ENCODE measurements around the gene IFNGR1. TPM values are rescaled to one million over a fixed set of nuclear protein-coding genes. Genes with fewer than 3 reads are reported as not detected.
A peak's percentile ranks its signal among the peaks of the same experiment; 100 is the strongest.

Gene IFNGR1
- polyA plus RNA-seq (2013, experiment 1 of 4), result 30.8 TPM
- 31.0 TPM for polyA plus RNA-seq (2013, experiment 2 of 4)
- 29.4 TPM for polyA plus RNA-seq (2013, experiment 3 of 4)
- 30.6 TPM for polyA plus RNA-seq (2013, experiment 4 of 4)

GRCh38 chr6:137218917-137219663 is at the start of gene IFNGR1:
TSS of gene IFNGR1 (minus strand) at chr6:137219385. CDS start at chr6:137219327, 58 bp downstream.
- H3K4me3 ChIP-seq (ENCODE audit: insufficient read depth, low read depth, low read length), result peak within 1 kb of the TSS; percentile 83
- 0 to 1% methylated on average over 64 of the region's 64 CpGs for WGBS, 2 experiments
- no peaks in the 10 kb centered on the region for H3K36me3 ChIP-seq (ENCODE audit: control insufficient read depth, insufficient read depth, low read length)
- no peaks in the 10 kb centered on the region for H3K27me3 ChIP-seq (ENCODE audit: control insufficient read depth, insufficient read depth, low read length, poor library complexity, severe bottlenecking)
- H3K9me3 ChIP-seq (ENCODE audit: control insufficient read depth, low read length), result no peaks in the 10 kb centered on the region
- H3K4me1 ChIP-seq (ENCODE audit: control insufficient read depth, insufficient read depth, low read length), result peaks cover 7% of the 10 kb centered on the region
- H3K27ac ChIP-seq (ENCODE audit: insufficient read depth, low read depth, low read length, poor library complexity, severe bottlenecking), result peak within 1 kb of the TSS; percentile 78

- no peaks in the 10 kb centered on the region for H3K4me1 ChIP-seq (ENCODE audit: control insufficient read depth, insufficient read depth, low read length)
- WGBS, 2 experiments, result 96 to 99% methylated on average over 2 of the region's 3 CpGs
- H3K9me3 ChIP-seq (ENCODE audit: control insufficient read depth, low read length), result no peaks in the 10 kb centered on the region
- H3K27ac ChIP-seq (ENCODE audit: insufficient read depth, low read depth, low read length, poor library complexity, severe bottlenecking), result no peak overlapping the region
- no peak overlapping the region for H3K4me3 ChIP-seq (ENCODE audit: insufficient read depth, low read depth, low read length)
- no peaks in the 10 kb centered on the region for H3K36me3 ChIP-seq (ENCODE audit: control insufficient read depth, insufficient read depth, low read length)
- no peaks in the 10 kb centered on the region for H3K27me3 ChIP-seq (ENCODE audit: control insufficient read depth, insufficient read depth, low read length, poor library complexity, severe bottlenecking)
Measured at GRCh38 chr6:137268911-137269310, 49.7 kb upstream of the IFNGR1 start.

- no peaks in the 10 kb centered on the region for H3K27me3 ChIP-seq (ENCODE audit: control insufficient read depth, insufficient read depth, low read length, poor library complexity, severe bottlenecking)
- H3K27ac ChIP-seq (ENCODE audit: insufficient read depth, low read depth, low read length, poor library complexity, severe bottlenecking), result no peak overlapping the region
- H3K4me3 ChIP-seq (ENCODE audit: insufficient read depth, low read depth, low read length), result no peak overlapping the region
- no peaks in the 10 kb centered on the region for H3K4me1 ChIP-seq (ENCODE audit: control insufficient read depth, insufficient read depth, low read length)
- 94 to 96% methylated on average over 4 of the region's 4 CpGs for WGBS, 2 experiments
- no peaks in the 10 kb centered on the region for H3K36me3 ChIP-seq (ENCODE audit: control insufficient read depth, insufficient read depth, low read length)
- no peaks in the 10 kb centered on the region for H3K9me3 ChIP-seq (ENCODE audit: control insufficient read depth, low read length)
Measured at GRCh38 chr6:137266309-137266586, 47.1 kb upstream of the IFNGR1 start.

DNA sequence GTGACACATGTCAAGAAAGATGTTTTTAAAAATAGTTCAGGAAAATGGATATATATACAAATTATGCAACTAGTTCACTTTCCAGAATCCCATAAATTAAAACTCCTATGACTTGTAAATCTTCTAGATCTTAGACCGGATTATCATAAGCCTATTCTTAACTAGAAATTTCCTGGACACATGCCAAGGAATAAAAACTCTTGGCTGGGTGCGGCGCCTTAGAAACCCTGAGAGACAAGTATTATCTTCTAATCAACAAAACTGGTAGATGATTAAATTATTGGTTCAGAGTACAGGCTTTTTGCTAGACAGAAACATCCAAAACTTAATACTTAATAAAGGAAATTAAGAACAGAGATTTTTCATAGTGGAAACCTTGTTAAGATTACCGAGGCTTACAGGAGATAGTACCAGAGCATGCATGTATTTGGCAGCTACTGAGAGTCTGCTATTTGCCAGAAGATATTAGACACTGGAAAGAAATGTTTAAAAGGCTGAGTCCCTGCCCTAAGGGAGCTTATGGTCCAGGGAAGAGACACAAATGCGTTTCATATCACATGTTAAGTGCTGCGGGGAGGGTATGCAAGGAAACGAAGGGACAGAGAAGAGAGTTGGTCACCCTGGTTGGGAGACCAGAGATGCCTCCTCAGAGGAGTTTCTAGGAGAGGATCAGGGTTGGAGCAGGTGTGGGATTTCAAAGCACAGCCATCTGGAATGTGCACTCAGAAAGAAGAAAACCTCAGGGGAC is 46.5 kb upstream of the IFNGR1 start:
- Histone ChIP-seq H3K36me3 (ENCODE audit: control insufficient read depth, insufficient read depth, low read length) (no peaks in the 10 kb centered on the region), H3K27ac (ENCODE audit: insufficient read depth, low read depth, low read length, poor library complexity, severe bottlenecking) (no peak overlapping the region), H3K4me3 (ENCODE audit: insufficient read depth, low read depth, low read length) (no peak overlapping the region), H3K4me1 (ENCODE audit: control insufficient read depth, insufficient read depth, low read length) (no peaks in the 10 kb centered on the region), H3K27me3 (ENCODE audit: control insufficient read depth, insufficient read depth, low read length, poor library complexity, severe bottlenecking) (no peaks in the 10 kb centered on the region), H3K9me3 (ENCODE audit: control insufficient read depth, low read length) (no peaks in the 10 kb centered on the region)
- WGBS, 2 experiments, result 95 to 97% methylated on average over 7 of the region's 7 CpGs

DNA sequence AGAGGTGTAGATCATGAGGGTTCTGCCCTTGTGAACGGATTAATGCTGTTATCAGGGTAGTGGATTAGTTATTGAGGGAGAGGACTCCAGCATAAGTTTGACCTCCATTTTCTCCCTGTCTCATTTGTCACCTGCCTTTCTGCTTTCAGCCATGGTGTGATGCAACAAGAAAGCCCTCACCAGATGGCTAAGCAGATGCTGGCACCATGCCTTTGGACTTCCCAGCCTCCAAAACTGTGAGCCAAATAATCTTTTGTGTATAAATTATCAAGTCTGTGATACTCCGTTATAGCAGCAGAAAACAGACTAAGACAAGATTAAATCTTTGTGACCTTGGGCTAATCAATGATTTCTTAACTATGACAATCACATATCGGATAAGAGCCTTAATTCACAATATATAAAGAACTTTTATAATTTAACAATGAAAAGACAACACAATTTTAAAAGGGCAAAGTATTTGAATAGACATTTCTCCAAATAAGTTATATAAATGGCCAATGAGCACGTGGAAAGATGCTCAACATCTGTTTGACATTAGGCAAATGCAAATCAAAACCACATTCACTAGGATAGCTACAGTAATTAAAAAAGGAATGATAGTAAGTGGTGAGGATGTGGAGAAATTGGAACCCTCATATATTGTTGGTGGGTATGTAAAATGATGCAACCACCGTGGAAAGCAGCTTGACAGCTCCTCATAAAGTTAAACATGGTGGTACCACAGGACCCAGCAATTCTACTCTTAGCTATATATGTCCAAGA is 45.3 kb upstream of the IFNGR1 start:
- Histone ChIP-seq H3K9me3 (ENCODE audit: control insufficient read depth, low read length) (no peaks in the 10 kb centered on the region), H3K36me3 (ENCODE audit: control insufficient read depth, insufficient read depth, low read length) (no peaks in the 10 kb centered on the region), H3K27me3 (ENCODE audit: control insufficient read depth, insufficient read depth, low read length, poor library complexity, severe bottlenecking) (no peaks in the 10 kb centered on the region), H3K4me1 (ENCODE audit: control insufficient read depth, insufficient read depth, low read length) (no peaks in the 10 kb centered on the region), H3K4me3 (ENCODE audit: insufficient read depth, low read depth, low read length) (no peak overlapping the region), H3K27ac (ENCODE audit: insufficient read depth, low read depth, low read length, poor library complexity, severe bottlenecking) (no peak overlapping the region)
- 75 to 92% methylated on average over 3 to 4 of the region's 5 CpGs for WGBS, 2 experiments

- Histone ChIP-seq H3K27me3 (ENCODE audit: control insufficient read depth, insufficient read depth, low read length, poor library complexity, severe bottlenecking) (no peaks in the 10 kb centered on the region), H3K27ac (ENCODE audit: insufficient read depth, low read depth, low read length, poor library complexity, severe bottlenecking) (no peak overlapping the region), H3K4me3 (ENCODE audit: insufficient read depth, low read depth, low read length) (no peak overlapping the region), H3K4me1 (ENCODE audit: control insufficient read depth, insufficient read depth, low read length) (no peaks in the 10 kb centered on the region), H3K36me3 (ENCODE audit: control insufficient read depth, insufficient read depth, low read length) (no peaks in the 10 kb centered on the region), H3K9me3 (ENCODE audit: control insufficient read depth, low read length) (no peaks in the 10 kb centered on the region)
Measured at GRCh38 chr6:137261761-137262160, 42.6 kb upstream of the IFNGR1 start.

DNA sequence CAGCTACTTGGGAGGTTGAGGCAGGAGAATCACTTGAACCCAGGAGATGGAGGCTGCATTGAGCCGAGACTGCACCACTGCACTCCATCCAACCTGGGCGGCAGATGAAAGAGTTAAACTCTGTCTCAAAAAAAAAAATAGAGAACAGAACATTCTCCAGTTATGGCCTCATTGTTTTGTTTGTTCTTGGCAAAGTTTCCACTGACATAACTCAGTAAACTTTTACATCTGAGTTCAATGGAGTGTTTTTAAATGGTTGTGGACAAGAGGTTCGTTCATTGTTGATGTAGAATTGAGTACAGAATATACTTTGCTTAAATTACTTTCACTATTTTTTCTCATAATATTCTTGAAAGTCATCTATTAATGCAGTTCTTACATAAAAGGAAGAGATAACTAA is 42.2 kb upstream of the IFNGR1 start:
- Histone ChIP-seq H3K27me3 (ENCODE audit: control insufficient read depth, insufficient read depth, low read length, poor library complexity, severe bottlenecking) (no peaks in the 10 kb centered on the region), H3K4me3 (ENCODE audit: insufficient read depth, low read depth, low read length) (no peak overlapping the region), H3K9me3 (ENCODE audit: control insufficient read depth, low read length) (no peaks in the 10 kb centered on the region), H3K27ac (ENCODE audit: insufficient read depth, low read depth, low read length, poor library complexity, severe bottlenecking) (no peak overlapping the region), H3K36me3 (ENCODE audit: control insufficient read depth, insufficient read depth, low read length) (no peaks in the 10 kb centered on the region), H3K4me1 (ENCODE audit: control insufficient read depth, insufficient read depth, low read length) (no peaks in the 10 kb centered on the region)
- 97% methylated on average over 2 of the region's 3 CpGs for WGBS, 2 experiments

GRCh38 chr6:137260217-137260616 is 41.0 kb upstream of the IFNGR1 start:
- H3K27me3 ChIP-seq (ENCODE audit: control insufficient read depth, insufficient read depth, low read length, poor library complexity, severe bottlenecking), result no peaks in the 10 kb centered on the region
- H3K9me3 ChIP-seq (ENCODE audit: control insufficient read depth, low read length), result no peaks in the 10 kb centered on the region
- 90 to 93% methylated on average over 5 to 6 of the region's 6 CpGs for WGBS, 2 experiments
- H3K27ac ChIP-seq (ENCODE audit: insufficient read depth, low read depth, low read length, poor library complexity, severe bottlenecking), result no peak overlapping the region
- H3K36me3 ChIP-seq (ENCODE audit: control insufficient read depth, insufficient read depth, low read length), result no peaks in the 10 kb centered on the region
- H3K4me3 ChIP-seq (ENCODE audit: insufficient read depth, low read depth, low read length), result no peak overlapping the region
- H3K4me1 ChIP-seq (ENCODE audit: control insufficient read depth, insufficient read depth, low read length), result no peaks in the 10 kb centered on the region

GRCh38 chr6:137259349-137259748 is 40.2 kb upstream of the IFNGR1 start:
- Histone ChIP-seq H3K4me1 (ENCODE audit: control insufficient read depth, insufficient read depth, low read length) (no peaks in the 10 kb centered on the region), H3K4me3 (ENCODE audit: insufficient read depth, low read depth, low read length) (no peak overlapping the region), H3K9me3 (ENCODE audit: control insufficient read depth, low read length) (no peaks in the 10 kb centered on the region), H3K27ac (ENCODE audit: insufficient read depth, low read depth, low read length, poor library complexity, severe bottlenecking) (no peak overlapping the region), H3K36me3 (ENCODE audit: control insufficient read depth, insufficient read depth, low read length) (no peaks in the 10 kb centered on the region), H3K27me3 (ENCODE audit: control insufficient read depth, insufficient read depth, low read length, poor library complexity, severe bottlenecking) (no peaks in the 10 kb centered on the region)

DNA sequence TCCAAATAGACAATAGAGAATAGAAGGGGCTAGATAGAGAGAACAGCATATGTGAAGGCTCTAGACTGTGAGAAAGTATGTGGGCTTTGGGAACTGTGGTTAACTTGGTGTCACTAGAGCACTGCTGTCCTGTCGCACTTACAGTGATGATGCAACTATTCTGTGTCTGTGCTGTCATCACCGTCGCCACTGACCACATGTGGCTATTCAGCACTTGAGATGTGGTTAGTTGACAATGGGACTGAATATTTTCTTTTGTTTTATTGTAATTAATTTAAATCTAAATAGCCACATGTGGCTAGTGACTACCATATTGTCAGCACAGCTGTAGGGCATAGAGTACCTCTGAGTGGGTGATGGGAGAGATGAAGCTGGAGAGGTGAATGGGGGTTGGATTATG is 39.0 kb upstream of the IFNGR1 start:
- no peak overlapping the region for H3K27ac ChIP-seq (ENCODE audit: insufficient read depth, low read depth, low read length, poor library complexity, severe bottlenecking)
- no peaks in the 10 kb centered on the region for H3K4me1 ChIP-seq (ENCODE audit: control insufficient read depth, insufficient read depth, low read length)
- WGBS, 2 experiments, result 84 to 85% methylated on average over 3 of the region's 3 CpGs
- no peaks in the 10 kb centered on the region for H3K9me3 ChIP-seq (ENCODE audit: control insufficient read depth, low read length)
- H3K36me3 ChIP-seq (ENCODE audit: control insufficient read depth, insufficient read depth, low read length), result no peaks in the 10 kb centered on the region
- H3K27me3 ChIP-seq (ENCODE audit: control insufficient read depth, insufficient read depth, low read length, poor library complexity, severe bottlenecking), result no peaks in the 10 kb centered on the region
- H3K4me3 ChIP-seq (ENCODE audit: insufficient read depth, low read depth, low read length), result no peak overlapping the region
